Natural killer cell (primary cell): ENCODE data around the gene SMYD2. TPM values are rescaled to one million over a fixed set of nuclear protein-coding genes. Genes with fewer than 3 reads are reported as not detected.
A peak's percentile ranks its signal among the peaks of the same experiment; 100 is the strongest.
"Not testable (repeated sequence)": the region's sequence is repeated elsewhere in the genome, so short reads cannot be mapped to it uniquely, and the experiment has no call there.

Experiments used
- ATAC-seq, 3 donors: fragments of 150-1000 bp in 2 of 3; fragments of 200-7000 bp in 1 of 3; cut with Tn5 transposase; 1 replicate in 1 of 3; 2 replicates in 2 of 3; pipeline ENCODE4 v1.10.0; 2021; ENCODE audit warnings: mild to moderate bottlenecking in 2 of 3, moderate library complexity in 2 of 3
- DNase-seq, 2 donors: peaks; one replicate each; pipeline versions ENCODE4 v3.0.0 to v3.0.0-alpha.2; 2013 to 2021; ENCODE audit warnings: mixed read lengths in 1 of 2
- H3K27ac ChIP-seq: one replicate; pipeline ENCODE4 v1.5.1; 2013; ENCODE audit warnings: mild to moderate bottlenecking, low read length
- H3K27me3 ChIP-seq: one replicate; pipeline ENCODE4 v1.6.1; 2013; ENCODE audit warnings: low read length; ENCODE audit not compliant: control insufficient read depth, insufficient read depth
- H3K36me3 ChIP-seq: one replicate; pipeline ENCODE4 v1.6.1; 2013; ENCODE audit warnings: low read length; ENCODE audit not compliant: control insufficient read depth, insufficient read depth
- H3K4me1 ChIP-seq: one replicate; pipeline ENCODE4 v1.6.1; 2013; ENCODE audit warnings: low read length; ENCODE audit not compliant: control insufficient read depth, insufficient read depth
- H3K4me3 ChIP-seq: one replicate; pipeline ENCODE4 v1.5.1; 2013; ENCODE audit warnings: low read length
- H3K9me3 ChIP-seq: one replicate; pipeline ENCODE4 v1.6.1; 2013; ENCODE audit warnings: low read length; ENCODE audit not compliant: control insufficient read depth, insufficient read depth
- H3K27ac Mint-ChIP-seq, 2 donors: one replicate each; pipeline ENCODE4 v1.8.0; 2022; ENCODE audit warnings: mild to moderate bottlenecking in 2 of 2, mixed read lengths in 2 of 2, moderate library complexity in 1 of 2
- H3K27me3 Mint-ChIP-seq, 2 donors: one replicate each; pipeline ENCODE4 v1.8.0; 2022; ENCODE audit warnings: low read depth in 2 of 2, mixed read lengths in 2 of 2
- H3K36me3 Mint-ChIP-seq: one replicate; pipeline ENCODE4 v1.8.0; 2022; ENCODE audit warnings: mixed read lengths
- H3K4me1 Mint-ChIP-seq, 2 donors: one replicate each; pipeline ENCODE4 v1.8.0; 2022; ENCODE audit warnings: mixed read lengths in 2 of 2
- H3K4me3 Mint-ChIP-seq: one replicate; pipeline ENCODE4 v1.8.0; 2022; ENCODE audit warnings: mild to moderate bottlenecking, moderate library complexity, mixed read lengths
- H3K9me3 Mint-ChIP-seq, 2 donors: one replicate each; pipeline ENCODE4 v1.8.0; 2022; ENCODE audit warnings: mixed read lengths in 2 of 2
- WGBS: methylation state at CpG from one replicate; pipeline ENCODE4 v1.1.7; 2013; ENCODE audit warnings: missing lambda C conversion rate; ENCODE audit not compliant: insufficient coverage; 5-methylcytosine and 5-hydroxymethylcytosine counted together
- intact Hi-C: fragments of 100-400 bp; cut with micrococcal nuclease; formaldehyde crosslinking; loops from one replicate; pipeline ENCODE4 v1.14.2; 2022
- total RNA-seq, 4 donors: library from RNA; stranded (reverse); fragments of 120-200 nt in 1 of 4; gene quantifications; one replicate each; pipeline versions ENCODE4 v1.2.3 to v1.2.4, GENCODE V29; 2013 to 2022
- TF ChIP-seq, protein P1 (sequence below): fragments of 200-600 bp; IDR thresholded peaks from one replicate; pipeline ENCODE4 v1.8.0; 2022; ENCODE audit warnings: antibody characterized with exemption

The SMYD2 gene
- total RNA-seq, 3 donors from 2014 or later (not counting 1 experiment from before 2014, with no cell fraction given) = 23.1 to 27.8 (median 26.9) TPM

DNA sequence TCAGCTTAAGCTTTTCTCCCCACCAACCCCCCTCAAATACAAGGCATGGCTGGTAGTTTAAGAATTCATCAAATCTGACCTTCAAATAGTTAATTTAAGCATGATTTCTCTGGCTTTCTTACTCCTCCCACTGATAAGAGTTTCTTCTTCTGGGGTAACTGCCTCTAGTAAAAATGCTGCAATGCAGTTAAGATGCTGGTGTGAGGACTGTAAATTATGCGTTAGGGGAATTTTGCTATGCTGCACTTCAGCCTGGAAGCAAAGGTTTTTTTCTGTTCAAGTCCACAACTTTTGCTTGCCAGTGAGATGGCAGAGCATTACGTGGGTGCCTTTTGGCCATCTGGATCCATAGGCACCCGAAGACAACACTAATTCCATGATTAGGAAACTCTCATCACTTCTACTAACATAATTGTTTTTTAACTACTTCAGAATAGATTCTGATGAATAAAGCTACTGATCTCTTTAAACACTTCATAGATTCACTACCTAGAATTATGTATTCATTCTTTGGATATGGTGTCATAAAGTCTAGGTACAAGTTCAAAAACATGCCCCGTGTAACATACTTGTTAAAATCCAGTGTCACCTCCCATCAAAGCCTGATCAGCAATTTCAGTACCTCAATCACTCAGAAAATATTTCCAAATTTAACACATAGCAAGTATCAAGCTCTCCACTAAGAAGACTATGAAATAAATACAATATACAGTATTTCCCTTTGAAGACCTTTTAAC lies 8.8 kb upstream of the SMYD2 start:
- Mint-ChIP-seq H3K4me1 (peaks cover 4 to 5% of the 10 kb centered on the region in 2 donors), H3K27ac (no peak overlapping the region), H3K27me3 (peaks cover 15 to 23% of the 10 kb centered on the region in 2 donors), H3K9me3 (no peaks in the 10 kb centered on the region), H3K4me3 (no peak overlapping the region), H3K36me3 (no peaks in the 10 kb centered on the region)
- H3K27me3 ChIP-seq = peaks cover 25% of the 10 kb centered on the region
- DNase-seq (no peak), ATAC-seq (no peak)
- 82% methylated on average over 3 of the region's 4 CpGs for WGBS
- H3K9me3 ChIP-seq = peaks cover 2% of the 10 kb centered on the region
- no peak overlapping the region for H3K27ac ChIP-seq
- intact Hi-C loops = no loop called here
- no peaks in the 10 kb centered on the region for H3K4me1 ChIP-seq
- H3K36me3 ChIP-seq = no peaks in the 10 kb centered on the region
- TF ChIP-seq, protein P1, sequence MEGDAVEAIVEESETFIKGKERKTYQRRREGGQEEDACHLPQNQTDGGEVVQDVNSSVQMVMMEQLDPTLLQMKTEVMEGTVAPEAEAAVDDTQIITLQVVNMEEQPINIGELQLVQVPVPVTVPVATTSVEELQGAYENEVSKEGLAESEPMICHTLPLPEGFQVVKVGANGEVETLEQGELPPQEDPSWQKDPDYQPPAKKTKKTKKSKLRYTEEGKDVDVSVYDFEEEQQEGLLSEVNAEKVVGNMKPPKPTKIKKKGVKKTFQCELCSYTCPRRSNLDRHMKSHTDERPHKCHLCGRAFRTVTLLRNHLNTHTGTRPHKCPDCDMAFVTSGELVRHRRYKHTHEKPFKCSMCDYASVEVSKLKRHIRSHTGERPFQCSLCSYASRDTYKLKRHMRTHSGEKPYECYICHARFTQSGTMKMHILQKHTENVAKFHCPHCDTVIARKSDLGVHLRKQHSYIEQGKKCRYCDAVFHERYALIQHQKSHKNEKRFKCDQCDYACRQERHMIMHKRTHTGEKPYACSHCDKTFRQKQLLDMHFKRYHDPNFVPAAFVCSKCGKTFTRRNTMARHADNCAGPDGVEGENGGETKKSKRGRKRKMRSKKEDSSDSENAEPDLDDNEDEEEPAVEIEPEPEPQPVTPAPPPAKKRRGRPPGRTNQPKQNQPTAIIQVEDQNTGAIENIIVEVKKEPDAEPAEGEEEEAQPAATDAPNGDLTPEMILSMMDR = no peak
- H3K4me3 ChIP-seq = no peak overlapping the region

DNA sequence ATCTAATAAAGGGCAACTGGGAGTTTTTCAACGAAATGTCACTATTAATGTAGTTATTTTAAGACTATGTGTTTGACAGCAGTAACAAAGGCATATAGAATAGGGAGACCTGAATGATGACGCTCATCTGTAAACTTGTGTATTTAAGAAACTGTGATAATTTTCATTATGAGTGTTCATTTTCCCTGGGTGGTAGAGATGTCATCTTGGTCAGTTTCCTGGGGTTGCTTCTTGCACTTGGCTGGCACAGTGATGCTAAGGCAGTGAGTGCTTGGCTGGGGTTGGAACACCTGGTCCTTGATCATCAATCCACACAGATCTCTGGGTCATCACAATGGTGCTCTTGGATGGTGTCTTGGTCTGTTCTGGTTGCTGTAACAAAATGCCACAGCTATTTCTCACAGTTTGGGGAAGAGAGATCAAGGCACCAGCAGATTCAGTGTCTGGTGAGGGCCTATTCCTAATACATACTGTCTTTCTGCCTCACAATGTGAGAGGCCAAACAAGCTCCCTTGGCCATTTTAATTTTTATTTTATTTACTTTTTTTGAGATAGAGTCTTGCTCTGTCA lies 7.9 kb upstream of the SMYD2 start:
- H3K4me1 ChIP-seq = no peaks in the 10 kb centered on the region
- Mint-ChIP-seq H3K9me3 (no peaks in the 10 kb centered on the region), H3K36me3 (no peaks in the 10 kb centered on the region), H3K4me1 (peaks cover 12 to 14% of the 10 kb centered on the region in 2 donors), H3K27me3 (peaks cover 15 to 23% of the 10 kb centered on the region in 2 donors), H3K4me3 (no peak overlapping the region), H3K27ac (no peak overlapping the region)
- TF ChIP-seq, protein P1 = no peak
- peaks cover 22% of the 10 kb centered on the region for H3K27me3 ChIP-seq
- ATAC-seq (no peak), DNase-seq (no peak)
- H3K27ac ChIP-seq = no peak overlapping the region
- peaks cover 2% of the 10 kb centered on the region for H3K9me3 ChIP-seq
- intact Hi-C loops = no loop called here
- H3K4me3 ChIP-seq = no peak overlapping the region
- H3K36me3 ChIP-seq = no peaks in the 10 kb centered on the region
- 71% methylated on average over 2 of the region's 2 CpGs for whole genome bisulfite sequencing

DNA sequence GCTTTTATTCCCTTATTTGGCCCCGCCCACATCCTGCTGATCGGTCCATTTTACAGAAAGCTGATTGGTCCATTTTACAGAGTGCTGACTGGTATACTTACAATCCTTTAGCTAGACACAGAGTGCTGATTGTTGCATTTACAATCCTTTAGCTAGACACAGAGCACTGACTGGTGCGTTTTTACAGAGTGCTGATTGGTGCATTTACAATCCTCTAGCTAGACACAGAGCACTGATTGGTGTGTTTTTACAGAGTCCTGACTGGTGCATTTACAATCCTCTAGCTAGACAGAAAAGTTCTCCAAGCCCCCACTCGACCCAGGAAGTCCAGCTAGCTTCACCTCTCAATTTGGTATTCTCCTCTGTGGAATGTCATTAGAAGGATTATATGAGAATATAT lies 5.3 kb upstream of the SMYD2 start:
- DNase-seq, H3K4me3 Mint-ChIP-seq, intact Hi-C loops, H3K27me3 Mint-ChIP-seq, H3K27ac Mint-ChIP-seq, H3K36me3 ChIP-seq, H3K4me1 ChIP-seq, ATAC-seq, H3K27ac ChIP-seq, H3K9me3 ChIP-seq, H3K9me3 Mint-ChIP-seq, H3K4me3 ChIP-seq, H3K36me3 Mint-ChIP-seq: not testable (repeated sequence)
- peaks cover 33 to 34% of the 10 kb centered on the region in 2 donors for H3K4me1 Mint-ChIP-seq
- WGBS = 98% methylated on average over 4 of the region's 4 CpGs
- H3K27me3 ChIP-seq = peaks cover 10% of the 10 kb centered on the region

DNA sequence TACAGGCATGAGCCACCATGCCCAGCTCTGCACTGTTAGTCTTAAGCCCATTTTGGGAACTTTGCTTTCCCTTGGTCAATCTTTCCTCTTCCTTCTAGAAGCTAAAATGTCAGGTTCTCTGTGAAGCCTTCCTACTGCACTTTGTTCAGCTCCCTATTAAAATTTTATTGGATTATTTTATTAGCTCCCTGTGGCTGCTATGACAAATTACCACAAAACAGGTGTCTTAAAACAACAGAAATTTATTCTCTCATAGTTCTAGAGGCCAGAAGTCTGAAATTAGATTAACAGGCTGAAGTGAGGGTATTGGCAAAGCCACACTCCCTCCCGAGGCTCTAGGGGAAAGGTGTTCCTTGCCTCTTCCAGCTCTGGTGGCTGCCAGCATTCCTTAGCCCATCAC lies 4.2 kb upstream of the SMYD2 start:
- Mint-ChIP-seq H3K27me3 (no peaks in the 10 kb centered on the region), H3K4me3 (no peak overlapping the region), H3K9me3 (no peaks in the 10 kb centered on the region), H3K27ac (peak overlapping the region; percentile 11 to 45), H3K36me3 (no peaks in the 10 kb centered on the region), H3K4me1 (peaks cover 36 to 37% of the 10 kb centered on the region in 2 donors)
- Histone ChIP-seq H3K27me3 (peaks cover 4% of the 10 kb centered on the region), H3K4me1 (peaks cover 12% of the 10 kb centered on the region), H3K9me3 (peaks cover 2% of the 10 kb centered on the region), H3K36me3 (no peaks in the 10 kb centered on the region), H3K27ac (no peak overlapping the region), H3K4me3 (no peak overlapping the region)
- WGBS = 94% methylated on average over 1 of the region's 1 CpG
- DNase-seq (no peak), ATAC-seq (no peak)
- intact Hi-C loops = no loop called here
- TF ChIP-seq, protein P1 = no peak
